Measurements from ENCODE around the gene KIF26B.

KIF26B gene

GRCh38 chr1:245469734-245470133 lies 314.9 kb downstream of the KIF26B start:
- no peaks in the 10 kb centered on the region for H3K9me3 ChIP-seq (ENCODE audit: control insufficient read depth, low read depth, low read length)
- no peaks in the 10 kb centered on the region for H3K27me3 ChIP-seq (ENCODE audit: control insufficient read depth, insufficient read depth, low read length)
- H3K36me3 ChIP-seq (ENCODE audit: control insufficient read depth, low read depth, low read length) = no peaks in the 10 kb centered on the region
- H3K4me1 ChIP-seq (ENCODE audit: control insufficient read depth, low read depth, low read length) = no peaks in the 10 kb centered on the region
- no peak overlapping the region for H3K27ac ChIP-seq (ENCODE audit: low read length)
- no peak overlapping the region for H3K4me3 ChIP-seq (ENCODE audit: low read length)
- H3K9ac ChIP-seq (ENCODE audit: low read length) = no peak overlapping the region

GRCh38 chr1:245475126-245475525 lies 320.3 kb downstream of the KIF26B start:
- H3K4me3 ChIP-seq (ENCODE audit: low read length) = no peak overlapping the region
- no peaks in the 10 kb centered on the region for H3K4me1 ChIP-seq (ENCODE audit: control insufficient read depth, low read depth, low read length)
- no peaks in the 10 kb centered on the region for H3K9me3 ChIP-seq (ENCODE audit: control insufficient read depth, low read depth, low read length)
- no peak overlapping the region for H3K9ac ChIP-seq (ENCODE audit: low read length)
- no peak overlapping the region for H3K27ac ChIP-seq (ENCODE audit: low read length)
- H3K36me3 ChIP-seq (ENCODE audit: control insufficient read depth, low read depth, low read length) = no peaks in the 10 kb centered on the region
- H3K27me3 ChIP-seq (ENCODE audit: control insufficient read depth, insufficient read depth, low read length) = no peaks in the 10 kb centered on the region

- Histone ChIP-seq H3K4me3 (ENCODE audit: low read length) (no peak overlapping the region), H3K36me3 (ENCODE audit: control insufficient read depth, low read depth, low read length) (no peaks in the 10 kb centered on the region), H3K9ac (ENCODE audit: low read length) (no peak overlapping the region), H3K4me1 (ENCODE audit: control insufficient read depth, low read depth, low read length) (no peaks in the 10 kb centered on the region), H3K27ac (ENCODE audit: low read length) (no peak overlapping the region), H3K27me3 (ENCODE audit: control insufficient read depth, insufficient read depth, low read length) (no peaks in the 10 kb centered on the region), H3K9me3 (ENCODE audit: control insufficient read depth, low read depth, low read length) (no peaks in the 10 kb centered on the region)
Observed at GRCh38 chr1:245475961-245476516, 321.3 kb downstream of the KIF26B start.

- Histone ChIP-seq H3K36me3 (ENCODE audit: control insufficient read depth, low read depth, low read length) (no peaks in the 10 kb centered on the region), H3K4me3 (ENCODE audit: low read length) (no peak overlapping the region), H3K27me3 (ENCODE audit: control insufficient read depth, insufficient read depth, low read length) (no peaks in the 10 kb centered on the region), H3K27ac (ENCODE audit: low read length) (no peak overlapping the region), H3K9me3 (ENCODE audit: control insufficient read depth, low read depth, low read length) (no peaks in the 10 kb centered on the region), H3K9ac (ENCODE audit: low read length) (no peak overlapping the region), H3K4me1 (ENCODE audit: control insufficient read depth, low read depth, low read length) (peaks cover 2% of the 10 kb centered on the region)
Observed at GRCh38 chr1:245477941-245478340, 323.2 kb downstream of the KIF26B start.

GRCh38 chr1:245480393-245481120 lies 325.8 kb downstream of the KIF26B start:
- Histone ChIP-seq H3K4me3 (ENCODE audit: low read length) (no peak overlapping the region), H3K4me1 (ENCODE audit: control insufficient read depth, low read depth, low read length) (peaks cover 18% of the 10 kb centered on the region), H3K27ac (ENCODE audit: low read length) (no peak overlapping the region), H3K27me3 (ENCODE audit: control insufficient read depth, insufficient read depth, low read length) (no peaks in the 10 kb centered on the region), H3K9me3 (ENCODE audit: control insufficient read depth, low read depth, low read length) (no peaks in the 10 kb centered on the region), H3K9ac (ENCODE audit: low read length) (no peak overlapping the region), H3K36me3 (ENCODE audit: control insufficient read depth, low read depth, low read length) (no peaks in the 10 kb centered on the region)

- Histone ChIP-seq H3K27ac (ENCODE audit: low read length) (no peak overlapping the region), H3K9me3 (ENCODE audit: control insufficient read depth, low read depth, low read length) (no peaks in the 10 kb centered on the region), H3K4me3 (ENCODE audit: low read length) (no peak overlapping the region), H3K9ac (ENCODE audit: low read length) (no peak overlapping the region), H3K27me3 (ENCODE audit: control insufficient read depth, insufficient read depth, low read length) (no peaks in the 10 kb centered on the region), H3K4me1 (ENCODE audit: control insufficient read depth, low read depth, low read length) (peaks cover 18% of the 10 kb centered on the region), H3K36me3 (ENCODE audit: control insufficient read depth, low read depth, low read length) (no peaks in the 10 kb centered on the region)
Observed at GRCh38 chr1:245481261-245481660, 326.5 kb downstream of the KIF26B start.

GRCh38 chr1:245483247-245483646 lies 328.5 kb downstream of the KIF26B start:
- Histone ChIP-seq H3K4me1 (ENCODE audit: control insufficient read depth, low read depth, low read length) (peaks cover 18% of the 10 kb centered on the region), H3K9me3 (ENCODE audit: control insufficient read depth, low read depth, low read length) (no peaks in the 10 kb centered on the region), H3K4me3 (ENCODE audit: low read length) (no peak overlapping the region), H3K27me3 (ENCODE audit: control insufficient read depth, insufficient read depth, low read length) (no peaks in the 10 kb centered on the region), H3K36me3 (ENCODE audit: control insufficient read depth, low read depth, low read length) (no peaks in the 10 kb centered on the region), H3K9ac (ENCODE audit: low read length) (no peak overlapping the region), H3K27ac (ENCODE audit: low read length) (no peak overlapping the region)

- Histone ChIP-seq H3K27ac (ENCODE audit: low read length) (no peak overlapping the region), H3K4me3 (ENCODE audit: low read length) (no peak overlapping the region), H3K27me3 (ENCODE audit: control insufficient read depth, insufficient read depth, low read length) (no peaks in the 10 kb centered on the region)
Observed at GRCh38 chr1:245484176-245484575, 329.4 kb downstream of the KIF26B start.

GRCh38 chr1:245485996-245486395 lies 331.2 kb downstream of the KIF26B start:
- no peak overlapping the region for H3K27ac ChIP-seq (ENCODE audit: low read length)
- peaks cover 29% of the 10 kb centered on the region for H3K4me1 ChIP-seq (ENCODE audit: control insufficient read depth, low read depth, low read length)
- no peaks in the 10 kb centered on the region for H3K9me3 ChIP-seq (ENCODE audit: control insufficient read depth, low read depth, low read length)
- H3K36me3 ChIP-seq (ENCODE audit: control insufficient read depth, low read depth, low read length) = no peaks in the 10 kb centered on the region
- no peaks in the 10 kb centered on the region for H3K27me3 ChIP-seq (ENCODE audit: control insufficient read depth, insufficient read depth, low read length)
- no peak overlapping the region for H3K4me3 ChIP-seq (ENCODE audit: low read length)
- no peak overlapping the region for H3K9ac ChIP-seq (ENCODE audit: low read length)

More at GRCh38 chr1:245484176-245484575, 329.4 kb downstream of the KIF26B start:
- H3K36me3 ChIP-seq (ENCODE audit: control insufficient read depth, low read depth, low read length) = no peaks in the 10 kb centered on the region
- H3K9me3 ChIP-seq (ENCODE audit: control insufficient read depth, low read depth, low read length) = no peaks in the 10 kb centered on the region
- H3K9ac ChIP-seq (ENCODE audit: low read length) = no peak overlapping the region
- peaks cover 28% of the 10 kb centered on the region for H3K4me1 ChIP-seq (ENCODE audit: control insufficient read depth, low read depth, low read length)

GRCh38 chr1:245486775-245487470 lies 332.1 kb downstream of the KIF26B start:
- Histone ChIP-seq H3K9me3 (ENCODE audit: control insufficient read depth, low read depth, low read length) (no peaks in the 10 kb centered on the region), H3K27me3 (ENCODE audit: control insufficient read depth, insufficient read depth, low read length) (no peaks in the 10 kb centered on the region), H3K4me3 (ENCODE audit: low read length) (no peak overlapping the region), H3K36me3 (ENCODE audit: control insufficient read depth, low read depth, low read length) (no peaks in the 10 kb centered on the region), H3K9ac (ENCODE audit: low read length) (no peak overlapping the region), H3K4me1 (ENCODE audit: control insufficient read depth, low read depth, low read length) (peaks cover 29% of the 10 kb centered on the region), H3K27ac (ENCODE audit: low read length) (no peak overlapping the region)

- Histone ChIP-seq H3K4me1 (ENCODE audit: control insufficient read depth, low read depth, low read length) (peaks cover 21% of the 10 kb centered on the region), H3K36me3 (ENCODE audit: control insufficient read depth, low read depth, low read length) (no peaks in the 10 kb centered on the region), H3K9me3 (ENCODE audit: control insufficient read depth, low read depth, low read length) (no peaks in the 10 kb centered on the region), H3K4me3 (ENCODE audit: low read length) (no peak overlapping the region), H3K27ac (ENCODE audit: low read length) (no peak overlapping the region), H3K9ac (ENCODE audit: low read length) (no peak overlapping the region), H3K27me3 (ENCODE audit: control insufficient read depth, insufficient read depth, low read length) (no peaks in the 10 kb centered on the region)
Observed at GRCh38 chr1:245488346-245489129, 333.8 kb downstream of the KIF26B start.
